ENCODE measurements around the gene WDR11.

Gene WDR11

DNA sequence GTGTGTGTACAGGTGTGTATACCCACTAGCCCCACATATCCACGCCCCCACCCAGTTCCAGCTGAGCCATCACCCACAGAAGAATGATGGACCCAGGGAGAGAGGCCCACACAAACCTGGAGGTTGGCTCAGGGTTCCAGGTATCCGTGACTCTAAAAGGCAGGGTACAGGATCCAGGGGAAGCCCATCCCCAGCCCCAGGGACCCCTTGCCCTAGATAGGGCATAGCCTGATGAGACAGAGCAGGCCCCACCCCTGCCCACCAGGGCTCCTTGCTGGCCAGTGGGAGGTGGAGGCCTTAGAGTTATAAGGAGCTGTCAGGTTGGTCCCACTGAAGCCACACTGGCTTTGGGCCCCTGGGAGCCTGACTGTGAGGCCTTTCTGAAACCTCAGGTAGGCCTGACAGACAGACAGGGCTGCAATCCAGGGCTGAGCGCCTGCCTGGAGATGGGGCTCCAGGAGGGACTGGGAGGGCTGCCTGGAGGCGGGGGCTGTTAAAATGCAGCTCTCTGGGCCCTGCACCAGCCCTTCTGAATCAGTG is 93.5 kb downstream of the WDR11 start:
- DNase-seq (ENCODE audit: low spot score): no peak

DNA sequence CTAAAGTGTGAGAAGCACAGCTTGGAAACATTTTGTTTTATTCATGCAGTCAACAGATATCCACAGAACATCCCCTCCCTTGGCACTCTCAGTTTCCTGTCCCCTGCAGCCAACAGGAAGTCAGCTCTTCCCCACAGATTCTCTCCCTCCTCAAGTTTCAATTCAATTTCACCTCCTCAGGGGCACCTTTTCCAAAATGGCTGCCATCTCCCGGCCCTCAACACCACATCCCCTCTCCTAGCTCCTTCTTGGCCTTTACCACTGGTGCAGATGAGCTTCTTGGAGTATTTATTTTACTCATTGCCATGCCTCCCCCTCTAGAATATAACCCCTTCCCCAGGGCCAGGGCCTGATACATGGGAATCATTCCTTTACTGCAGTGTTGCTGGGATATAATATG is 94.0 kb downstream of the WDR11 start:
- DNase-seq (ENCODE audit: low spot score): no peak

DNA sequence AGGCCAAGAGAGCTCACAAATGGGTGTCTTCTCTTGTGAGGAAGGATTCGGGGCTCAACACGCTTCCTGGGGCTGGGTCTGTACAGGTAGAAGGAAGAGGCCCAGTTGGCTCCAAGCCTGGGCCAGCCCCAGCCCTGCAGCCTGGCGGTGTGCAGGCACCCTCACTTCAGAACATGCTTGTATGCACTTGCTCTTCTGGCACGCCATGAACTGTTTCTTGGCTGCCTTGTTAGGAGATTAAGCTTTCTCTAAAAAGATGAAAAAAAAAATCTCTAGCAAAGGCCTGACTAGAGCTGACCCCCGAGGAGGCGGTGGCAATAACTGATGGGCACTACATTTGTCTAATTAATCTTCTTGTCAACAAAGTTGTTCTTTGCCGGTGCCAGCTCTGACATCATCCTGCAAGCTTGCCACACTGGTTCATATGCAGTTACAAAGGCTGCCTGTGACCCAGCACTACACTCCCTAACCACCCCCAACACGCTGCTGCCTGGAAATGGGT is 94.7 kb downstream of the WDR11 start:
- no peak for DNase-seq (ENCODE audit: low spot score)

DNA sequence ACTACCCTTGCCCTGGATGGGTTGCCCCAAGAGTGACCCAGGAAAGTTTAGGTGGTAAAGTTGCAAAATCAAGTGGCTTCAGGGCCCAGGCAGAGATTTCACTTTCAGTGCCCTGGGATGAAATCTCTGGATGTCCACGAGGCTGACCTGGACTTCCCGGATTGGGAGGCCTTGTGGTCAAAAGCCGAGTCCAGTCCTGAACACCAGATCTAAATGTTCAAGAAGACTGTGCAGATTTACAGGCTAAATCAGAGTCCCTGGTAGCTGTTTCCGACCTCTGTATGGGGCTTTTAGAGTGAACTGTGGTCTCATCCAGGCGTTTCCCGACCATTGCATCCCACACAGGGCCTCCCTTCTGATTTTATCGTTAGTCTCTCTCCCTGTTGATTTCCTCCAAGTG is 95.3 kb downstream of the WDR11 start:
- no peak for DNase-seq (ENCODE audit: low spot score)

DNA sequence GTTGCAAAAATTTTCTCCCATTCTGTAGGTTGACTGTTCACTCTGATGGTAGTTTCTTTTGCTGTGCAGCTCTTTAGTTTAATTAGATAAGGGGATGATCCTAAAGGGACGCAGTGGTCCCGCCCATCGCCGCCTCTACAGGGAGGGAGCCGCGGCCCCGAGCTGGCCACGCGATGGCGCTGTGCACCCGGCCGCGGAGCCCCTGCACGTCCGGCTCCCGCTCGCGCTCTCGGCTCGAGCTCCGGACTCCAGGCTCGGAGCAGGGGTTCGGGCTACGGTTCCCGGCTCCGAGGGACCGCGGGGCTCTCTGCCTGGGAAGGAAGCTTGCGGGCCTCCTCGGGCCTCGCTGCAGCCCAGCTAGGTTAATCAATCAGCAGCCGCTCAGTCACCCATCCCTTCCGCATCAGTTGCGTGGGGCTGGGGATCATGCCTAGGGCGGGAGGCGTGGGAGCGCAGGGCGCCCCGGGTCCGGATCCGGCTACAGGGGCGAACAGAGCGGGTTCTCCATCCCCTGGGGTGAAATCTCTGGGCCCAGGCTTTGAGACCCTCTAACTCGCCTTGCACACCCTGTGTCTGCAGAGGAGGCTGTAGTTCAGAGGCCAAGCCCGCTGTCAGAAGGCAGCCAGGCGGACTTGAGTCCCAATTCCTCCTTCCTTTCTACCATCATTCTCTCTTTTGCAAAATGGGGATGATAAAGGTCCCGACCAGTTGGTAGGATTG is 97.9 kb downstream of the WDR11 start:
- DNase-seq (ENCODE audit: low spot score): peak; percentile 70

DNA sequence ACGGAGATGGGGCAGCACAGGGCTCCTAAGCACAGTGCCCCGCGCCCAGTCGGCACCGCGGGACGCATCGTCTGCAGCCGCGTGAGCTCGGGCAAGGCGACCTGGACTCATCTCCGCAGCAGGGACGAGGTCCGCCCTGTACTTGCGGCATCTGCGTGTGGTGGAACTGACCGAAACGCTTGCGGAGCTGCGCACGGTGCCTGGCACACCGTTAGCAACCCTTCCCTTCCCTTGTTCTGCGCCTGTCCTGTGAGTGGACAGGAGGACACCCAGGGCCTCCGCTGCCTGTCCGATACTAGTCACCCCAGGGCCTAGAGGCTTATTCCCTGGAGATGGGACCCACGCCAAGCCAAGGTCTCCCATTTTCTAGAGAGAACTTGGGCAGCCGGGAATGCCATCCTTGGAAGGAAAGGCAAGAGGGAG is 98.5 kb downstream of the WDR11 start:
- no peak for DNase-seq (ENCODE audit: low spot score)

DNA sequence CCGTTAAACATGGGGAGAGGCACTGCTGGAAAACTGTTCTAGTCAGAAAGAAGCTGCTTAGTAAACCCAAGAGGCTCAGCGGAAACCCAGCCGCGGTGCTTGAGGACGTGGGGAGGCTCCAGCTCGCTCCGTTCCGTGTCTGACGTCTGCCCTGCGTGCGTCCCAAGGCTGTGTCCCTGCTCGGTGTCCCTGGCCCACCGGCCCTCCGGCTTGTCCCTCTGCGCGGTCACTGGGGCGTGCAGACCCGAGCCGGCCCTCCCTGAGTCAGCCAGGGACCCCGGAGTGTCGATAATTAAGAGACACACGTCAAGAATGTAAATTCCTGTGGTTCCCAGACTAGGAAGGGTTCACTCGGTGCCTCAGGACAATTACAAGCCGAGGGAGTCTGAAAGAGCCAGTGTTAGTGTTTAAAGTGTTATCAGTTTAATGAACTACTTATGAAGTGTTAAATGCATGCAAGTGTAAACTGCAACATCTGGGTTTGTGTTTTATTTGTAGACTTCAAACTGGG is 98.9 kb downstream of the WDR11 start:
- no peak for DNase-seq (ENCODE audit: low spot score)

DNA sequence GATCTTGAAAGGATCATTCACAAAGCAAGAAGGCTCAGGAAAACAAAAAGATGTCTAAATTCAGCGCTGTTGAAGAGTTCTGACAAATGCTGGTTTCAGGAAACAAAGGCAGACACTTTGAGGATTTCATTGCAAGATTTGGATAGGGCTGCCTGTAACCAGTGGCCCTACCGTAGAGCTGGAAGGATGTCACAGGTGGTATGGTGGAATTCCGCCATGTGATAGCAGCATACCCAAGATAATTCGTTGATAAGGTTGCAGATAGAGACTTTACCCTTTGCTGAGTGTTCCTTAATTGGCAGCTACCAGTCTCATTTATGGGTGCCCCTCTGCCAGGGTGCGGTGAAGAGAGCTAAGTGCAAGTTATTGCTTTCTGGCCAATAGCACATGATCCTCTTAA is 100.1 kb downstream of the WDR11 start:
- DNase-seq (ENCODE audit: low spot score): no peak

DNA sequence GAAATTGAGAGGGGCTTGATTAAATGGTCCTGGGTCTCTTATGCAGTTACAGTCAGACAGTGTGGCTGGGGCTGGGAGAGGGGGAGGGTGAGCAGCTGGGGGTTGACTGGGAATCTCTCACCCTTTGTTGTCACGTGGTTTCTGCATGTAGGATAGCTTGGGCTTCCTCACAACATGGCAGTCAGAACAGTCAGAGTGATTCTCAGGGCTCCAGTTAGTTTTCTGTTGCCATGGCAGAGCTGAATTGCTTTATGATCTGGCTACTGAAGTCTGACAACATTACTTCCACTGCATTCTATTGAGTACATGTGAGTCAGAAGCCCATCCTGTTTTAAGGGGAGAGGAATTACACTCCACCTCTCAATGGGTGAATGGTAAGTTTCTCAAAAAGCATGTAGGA is 102.7 kb downstream of the WDR11 start:
- no peak for DNase-seq (ENCODE audit: low spot score)

All from hepatic stellate cell (primary cell).